ENCODE measurements around the gene NDUFS4.
"Not testable (repeated sequence)": the region's sequence is repeated elsewhere in the genome, so short reads cannot be mapped to it uniquely, and the experiment has no call there.

NDUFS4 gene

DNA sequence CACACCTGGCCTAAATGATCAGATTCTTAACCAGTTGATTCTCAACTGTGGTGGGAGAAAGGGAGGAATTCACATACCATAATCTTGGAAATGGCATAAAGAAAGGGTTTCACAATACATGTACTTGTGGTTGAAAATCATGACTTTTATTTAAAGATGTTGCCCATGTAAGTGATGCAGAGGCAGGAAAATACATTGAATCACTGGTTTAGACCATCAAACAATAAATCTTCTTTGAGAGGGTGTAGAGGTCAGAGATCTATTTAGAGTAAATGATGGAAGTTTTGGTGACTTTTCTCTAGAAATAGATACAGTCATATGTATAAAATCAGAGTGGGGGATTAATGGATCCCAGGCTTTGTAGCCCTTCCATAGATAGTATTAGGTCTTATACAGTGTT is 15.4 kb downstream of the NDUFS4 start:
- DNase-seq, result no peak

DNA sequence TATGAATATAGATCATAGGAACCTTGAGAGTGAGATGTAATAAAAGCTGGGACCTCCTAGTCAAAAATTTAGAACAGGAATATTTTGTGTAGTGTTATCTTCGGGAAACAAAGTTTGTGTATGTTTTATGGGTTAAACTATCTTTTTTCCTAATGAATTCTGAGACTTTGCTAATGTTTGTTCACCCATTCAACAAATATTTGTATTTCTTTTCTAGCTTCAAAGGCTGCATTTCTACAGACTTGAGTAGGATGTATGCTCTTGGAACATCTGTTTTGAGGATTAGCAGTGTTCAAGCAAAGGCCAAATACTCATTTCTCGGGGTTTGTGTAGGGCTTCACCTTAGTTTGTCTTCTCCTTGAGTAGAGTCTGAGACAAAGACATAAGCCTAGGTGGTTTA is 16.2 kb downstream of the NDUFS4 start:
- DNase-seq, result no peak

DNA sequence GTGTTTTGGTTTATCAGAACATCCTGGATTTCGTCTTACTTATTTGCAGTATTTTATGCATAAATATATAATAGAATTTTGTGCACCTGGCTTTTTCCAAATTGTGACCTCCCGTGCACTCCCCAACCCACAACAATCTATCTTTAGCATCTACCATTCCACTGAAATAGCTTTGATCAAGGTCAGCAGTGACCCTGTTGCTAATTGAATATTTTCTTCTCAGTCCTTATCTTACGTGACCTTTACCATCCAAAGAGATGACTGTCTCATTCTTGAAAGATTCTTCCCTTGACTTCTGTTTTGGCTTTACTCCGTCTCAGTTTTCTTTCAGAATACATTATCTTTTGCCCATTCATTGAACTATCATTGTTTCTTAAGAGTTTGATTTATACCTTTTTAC is 18.4 kb downstream of the NDUFS4 start:
- DNase-seq, result no peak

DNA sequence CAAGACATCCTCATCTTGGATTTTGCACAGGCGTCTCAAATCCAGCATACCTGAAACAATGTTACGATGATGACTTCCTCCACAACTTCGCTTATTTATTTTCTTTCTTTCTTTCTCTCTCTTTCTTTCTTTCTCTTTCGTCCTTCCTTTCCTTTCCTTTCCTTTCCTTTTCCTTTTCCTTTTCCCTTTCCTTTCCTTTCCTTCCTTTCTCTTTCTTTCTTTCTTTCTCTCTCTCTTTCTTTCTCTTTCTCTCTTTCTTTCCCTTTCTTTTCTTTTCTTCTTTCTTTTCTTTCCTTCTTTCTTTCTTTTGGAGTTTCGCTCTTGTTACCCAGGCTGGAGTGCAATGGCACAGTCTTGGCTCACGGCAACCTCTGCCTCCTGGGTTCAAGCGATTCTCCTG is 20.1 kb downstream of the NDUFS4 start:
- DNase-seq, result no peak

DNA sequence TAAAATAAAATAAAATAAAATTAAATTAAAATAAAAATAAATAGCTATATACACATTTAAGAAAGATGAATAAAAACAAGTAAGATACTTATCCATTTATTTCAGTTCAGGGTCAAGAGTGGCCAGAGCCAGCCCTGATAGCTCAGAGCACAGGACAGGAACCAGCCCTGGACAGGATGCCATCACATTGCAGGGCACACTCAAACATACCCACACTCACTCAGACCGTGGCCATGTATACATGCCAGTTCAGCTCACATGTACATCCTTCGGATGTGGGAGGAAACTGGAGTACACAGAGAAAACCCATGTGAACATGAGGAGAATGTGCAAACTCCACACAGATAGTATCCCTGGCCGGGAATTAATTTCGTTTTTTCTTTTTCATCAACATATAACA is 21.8 kb downstream of the NDUFS4 start:
- DNase-seq, result no peak

DNA sequence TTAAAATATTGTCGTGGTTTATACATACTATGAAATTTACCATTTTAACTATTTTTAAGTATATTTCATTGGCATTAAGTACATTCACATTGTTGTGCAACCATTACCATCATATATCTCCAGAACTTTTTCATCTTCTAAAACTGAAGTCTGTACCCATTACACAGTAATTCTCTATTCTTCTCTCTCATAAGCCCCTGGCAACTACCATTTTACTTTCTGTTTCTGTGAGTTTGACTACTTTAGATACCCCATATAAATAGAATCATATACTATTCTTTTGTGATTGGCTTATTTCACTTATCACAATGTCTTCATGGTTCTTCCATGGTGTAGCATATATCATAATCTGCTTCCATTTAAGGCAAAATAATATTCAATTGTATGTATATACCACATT is 30.3 kb downstream of the NDUFS4 start:
- no peak for DNase-seq

DNA sequence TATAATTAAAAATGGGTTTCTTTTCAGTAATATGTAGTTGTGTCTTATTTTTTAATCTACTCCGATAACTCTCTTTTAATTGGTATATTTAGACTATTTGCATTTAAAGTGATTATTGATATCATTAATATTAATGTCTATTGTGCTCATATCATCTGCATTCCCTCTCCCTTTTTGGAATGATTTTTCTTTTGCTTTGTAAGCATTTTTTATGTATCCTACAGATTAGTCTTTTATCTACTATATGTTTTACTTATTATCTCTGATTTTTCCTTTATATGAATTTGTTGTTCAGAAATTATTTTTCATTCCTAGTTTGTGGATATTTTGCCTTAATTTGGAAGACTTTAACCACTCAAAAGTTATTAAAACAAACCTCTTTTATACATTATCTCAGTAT is 34.0 kb downstream of the NDUFS4 start:
- DNase-seq, result no peak

DNA sequence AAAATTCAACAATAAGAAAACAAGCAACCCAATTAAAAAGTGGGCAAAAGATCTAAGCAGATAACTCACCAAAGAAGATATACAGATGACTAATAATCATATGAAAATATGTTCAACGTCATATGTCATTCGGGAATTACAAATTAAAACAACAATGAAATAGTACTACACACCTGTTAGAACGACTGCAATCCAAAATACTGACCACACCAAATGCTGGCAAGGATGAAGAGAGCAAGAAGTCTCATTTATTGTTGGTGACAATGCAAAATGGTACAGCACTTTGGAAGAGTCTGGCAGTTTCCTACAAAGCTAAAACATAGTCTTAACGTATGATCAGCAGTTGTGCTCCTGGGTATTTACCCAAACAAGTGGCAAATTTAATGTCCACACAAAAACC is 37.5 kb downstream of the NDUFS4 start:
- no peak for DNase-seq

DNA sequence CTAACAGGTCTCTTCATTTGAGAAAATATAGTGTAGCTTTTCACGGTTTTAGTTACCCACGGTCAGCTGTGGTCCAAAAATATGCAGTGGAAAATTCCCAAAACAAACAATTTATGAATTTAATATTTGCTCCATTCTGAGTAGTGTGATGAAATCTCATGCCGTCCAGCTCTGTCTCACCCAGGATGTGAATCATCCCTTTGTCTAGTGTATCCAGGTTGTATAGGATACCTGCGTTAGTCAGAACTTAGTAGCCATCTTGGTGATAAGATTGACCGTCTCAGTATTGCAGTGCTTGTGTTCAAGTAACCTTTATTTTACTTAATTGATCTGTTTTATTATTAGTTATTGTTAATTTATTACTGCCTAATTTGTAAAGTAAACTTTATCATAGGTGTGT is 41.1 kb downstream of the NDUFS4 start:
- no peak for DNase-seq

DNA sequence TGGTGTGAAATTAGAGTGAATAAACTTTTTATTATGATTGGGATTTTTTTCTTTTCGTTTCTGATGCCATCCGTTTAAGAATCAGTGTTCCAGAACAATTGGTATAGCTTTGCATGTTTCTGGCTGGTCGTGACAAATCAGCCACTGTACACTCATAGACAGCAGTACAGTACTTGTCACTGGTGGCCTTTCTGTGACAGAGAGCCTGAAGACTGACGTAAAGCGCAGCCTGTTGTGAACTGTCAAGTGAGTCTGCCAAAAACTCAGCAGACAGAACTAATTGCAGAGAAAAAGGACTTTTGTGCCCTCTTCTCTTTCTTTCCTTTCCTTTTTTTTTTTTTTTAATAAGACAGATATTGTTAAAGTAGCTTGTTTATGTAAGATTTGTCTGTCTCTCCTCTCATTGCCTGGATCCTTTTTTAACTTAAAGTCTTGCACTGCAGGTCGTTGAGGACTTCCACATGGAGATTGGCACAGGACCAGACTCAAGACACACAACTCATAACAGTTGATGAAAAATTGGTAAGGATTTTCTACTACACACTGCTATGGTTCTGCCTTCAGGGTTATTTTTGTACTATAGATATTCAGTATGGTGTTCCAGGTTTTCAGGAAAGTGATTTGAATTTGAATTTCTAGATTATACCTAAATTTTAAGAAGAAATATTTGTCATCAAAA is 42.7 kb downstream of the NDUFS4 start:
- DNase-seq, result no peak

DNA sequence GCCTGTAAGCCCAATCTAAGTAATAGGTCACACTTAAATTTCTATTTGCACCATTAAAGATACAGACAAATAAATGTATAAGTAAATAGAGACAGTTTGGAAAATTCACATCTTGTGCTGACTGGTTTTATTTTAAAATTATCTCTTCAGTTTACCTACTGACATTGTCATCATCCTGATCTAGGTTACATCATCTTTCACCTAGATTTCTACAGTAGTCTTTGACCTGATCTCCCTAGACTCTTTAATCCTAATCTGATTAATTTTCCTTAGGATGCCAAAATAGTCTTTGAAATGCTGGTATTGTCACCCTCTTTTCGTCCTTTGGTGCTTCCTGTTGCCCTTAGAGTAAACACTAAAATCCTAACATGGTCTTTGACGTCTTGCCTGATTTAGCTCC is 43.9 kb downstream of the NDUFS4 start:
- DNase-seq, result no peak

DNA sequence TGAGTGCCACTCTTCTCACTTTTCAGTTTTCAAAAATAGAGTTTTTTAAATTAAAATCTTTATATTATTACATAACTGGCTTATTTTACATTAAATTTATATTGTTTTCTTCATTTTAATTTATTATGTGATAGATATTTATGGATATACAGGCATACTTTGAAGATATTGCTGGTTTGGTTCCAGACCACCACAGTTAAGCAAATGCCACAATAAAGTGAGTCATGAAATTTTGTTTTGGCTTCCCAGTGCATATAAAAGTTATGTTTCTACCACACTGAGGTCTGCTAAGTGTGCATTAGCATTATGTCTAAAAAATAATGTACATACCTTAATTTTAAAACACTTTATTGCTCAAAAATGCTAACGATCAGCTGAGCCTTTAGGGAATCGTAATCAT is 47.4 kb downstream of the NDUFS4 start:
- no peak for DNase-seq

DNA sequence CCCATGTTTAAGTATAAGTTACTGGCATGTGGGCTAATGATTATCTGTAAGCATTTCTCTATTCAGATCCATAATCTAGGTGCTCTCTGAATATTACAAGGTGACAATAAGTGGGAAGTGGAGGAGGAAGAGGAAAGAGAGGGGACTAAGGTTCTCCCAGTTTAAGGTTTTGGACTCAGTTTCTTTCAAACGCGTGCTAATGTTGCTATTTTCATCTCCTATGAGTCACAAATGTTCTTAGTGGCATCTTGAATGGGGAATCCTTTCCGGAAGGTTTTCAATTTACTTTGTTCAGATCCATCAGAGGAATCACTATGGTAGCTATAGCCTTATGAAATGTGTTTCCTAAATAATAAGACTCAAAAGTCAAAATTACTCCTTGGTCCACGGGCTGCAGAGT is 48.5 kb downstream of the NDUFS4 start:
- not testable (repeated sequence) for DNase-seq

DNA sequence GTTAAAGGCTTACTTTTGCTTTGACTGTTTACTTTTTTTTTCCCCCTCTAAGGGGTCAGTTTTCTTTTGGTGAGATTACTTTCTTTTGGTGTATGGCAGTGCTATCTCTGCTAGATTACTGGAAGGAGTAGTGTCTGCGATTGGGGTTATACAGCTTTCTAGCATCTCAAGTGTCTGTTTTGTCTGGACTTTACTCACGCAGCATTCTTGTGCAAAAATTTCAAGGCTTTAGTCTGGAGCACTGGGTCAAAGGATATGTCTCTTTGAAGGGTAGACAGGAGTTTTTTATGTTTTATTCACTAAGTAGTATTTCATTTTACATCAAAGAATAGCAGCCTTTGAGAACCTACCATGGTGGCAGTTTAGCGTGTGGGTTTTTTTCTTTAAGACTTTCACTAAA is 52.6 kb downstream of the NDUFS4 start:
- no peak for DNase-seq

DNA sequence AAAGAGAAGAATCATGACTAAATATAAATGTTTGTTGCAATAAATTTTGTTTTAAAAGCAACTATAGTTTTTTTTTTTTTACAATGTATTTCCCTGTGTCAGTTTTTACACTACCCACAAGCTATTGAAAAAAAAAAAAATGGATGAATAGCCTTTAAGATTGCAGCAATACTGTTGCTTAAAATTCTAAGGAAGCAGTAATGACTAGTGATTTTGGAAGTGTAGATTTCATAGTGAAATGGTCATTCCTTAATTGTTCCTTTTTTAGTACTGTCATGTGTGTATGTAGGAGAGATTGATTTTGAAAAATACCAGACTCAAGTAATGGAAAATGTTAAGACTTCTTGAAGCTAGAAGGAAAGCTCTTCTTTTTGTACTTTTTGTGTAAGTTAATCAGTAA is 53.1 kb downstream of the NDUFS4 start:
- no peak for DNase-seq

DNA sequence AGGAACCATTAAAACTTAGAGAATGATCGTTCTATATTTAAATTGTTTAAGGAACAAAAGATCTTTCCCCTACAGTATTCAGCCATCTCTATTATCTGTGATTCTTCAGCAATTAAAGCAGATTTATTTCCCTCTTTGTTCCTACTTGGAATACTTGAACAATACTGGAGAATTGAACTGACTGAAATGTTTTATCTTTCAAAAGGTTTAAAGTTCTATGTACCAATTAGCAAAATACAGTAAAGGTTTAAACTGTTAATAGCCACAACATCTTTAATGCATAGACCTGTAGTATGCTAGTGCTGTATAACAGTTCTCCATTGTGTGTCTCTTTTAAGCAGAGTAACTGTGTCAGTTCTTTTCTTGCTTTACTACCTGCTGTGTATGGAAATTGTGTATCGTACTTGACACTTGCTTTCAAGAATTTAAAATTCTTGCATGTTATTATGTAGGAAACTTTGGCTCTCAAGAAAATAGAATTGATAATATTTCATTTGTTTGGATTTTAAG is 54.0 kb downstream of the NDUFS4 start:
- no peak for DNase-seq

DNA sequence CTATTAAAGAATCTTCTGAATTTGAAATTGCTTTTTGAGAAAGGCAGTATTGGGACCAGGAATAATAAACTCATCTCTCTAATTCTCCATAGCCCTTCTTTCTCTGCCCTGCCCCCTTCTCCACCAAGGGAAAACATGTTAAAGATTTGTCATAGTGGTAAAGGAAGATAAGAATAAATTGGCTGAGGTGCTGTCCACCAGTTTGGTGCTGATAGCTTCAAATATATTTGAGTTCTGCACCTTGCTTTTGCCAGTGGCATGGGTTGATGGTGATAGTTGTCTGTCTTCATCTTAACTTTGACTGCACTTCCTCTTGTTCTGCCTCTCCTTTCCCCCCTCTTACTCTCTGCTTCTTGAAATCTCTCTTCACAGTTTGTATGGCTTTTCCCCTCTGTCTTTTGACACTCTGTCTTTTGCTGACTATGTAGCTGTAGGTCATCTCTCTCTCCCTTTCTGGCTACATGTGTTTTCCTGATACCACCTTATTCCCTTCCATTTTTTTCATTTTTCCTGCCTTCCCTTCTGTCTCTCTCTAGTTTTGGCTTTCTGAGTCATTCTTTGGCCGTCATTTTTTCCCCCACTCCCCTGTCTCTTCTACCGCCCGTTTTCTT is 56.6 kb downstream of the NDUFS4 start:
- no peak for DNase-seq

DNA sequence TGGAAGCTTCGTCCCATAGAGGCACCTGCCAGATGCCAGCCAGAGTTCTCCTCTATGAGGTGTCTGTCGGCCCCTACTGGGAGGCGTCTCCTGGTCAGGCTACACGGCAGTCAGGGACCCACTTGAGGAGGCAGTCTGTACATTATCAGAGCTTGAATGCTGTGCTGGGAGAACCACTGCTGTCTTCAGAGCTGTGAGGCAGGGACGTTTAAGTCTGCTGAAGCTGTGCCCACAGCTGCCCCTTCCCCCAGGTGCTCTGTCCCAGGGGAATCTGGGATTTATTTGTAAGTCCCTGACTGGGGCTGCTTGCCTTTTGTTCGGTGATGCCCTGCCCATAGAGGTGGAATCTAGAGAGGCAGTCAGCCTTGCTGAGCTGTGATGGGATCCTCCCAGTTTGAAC is 70.8 kb downstream of the NDUFS4 start:
- DNase-seq, result no peak

DNA sequence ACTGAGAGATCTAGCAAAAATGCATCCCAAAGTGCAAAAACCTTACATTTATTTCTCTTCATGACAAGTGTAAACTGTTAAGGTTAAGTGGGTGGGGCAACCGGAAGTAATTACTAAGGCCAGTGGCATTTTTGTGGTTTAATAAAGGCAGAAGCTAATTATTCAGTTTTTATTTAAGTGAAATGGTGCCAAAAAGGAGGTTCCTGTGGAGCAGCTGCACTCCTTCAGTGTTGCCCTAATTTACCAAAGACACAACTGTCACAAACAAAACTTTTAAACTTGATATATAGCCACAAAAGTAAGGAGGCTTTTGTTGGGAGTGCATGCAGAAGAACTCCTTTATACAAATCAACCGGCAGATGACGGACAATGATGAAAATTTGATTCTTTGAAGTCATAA is 81.6 kb downstream of the NDUFS4 start:
- DNase-seq, result no peak

DNA sequence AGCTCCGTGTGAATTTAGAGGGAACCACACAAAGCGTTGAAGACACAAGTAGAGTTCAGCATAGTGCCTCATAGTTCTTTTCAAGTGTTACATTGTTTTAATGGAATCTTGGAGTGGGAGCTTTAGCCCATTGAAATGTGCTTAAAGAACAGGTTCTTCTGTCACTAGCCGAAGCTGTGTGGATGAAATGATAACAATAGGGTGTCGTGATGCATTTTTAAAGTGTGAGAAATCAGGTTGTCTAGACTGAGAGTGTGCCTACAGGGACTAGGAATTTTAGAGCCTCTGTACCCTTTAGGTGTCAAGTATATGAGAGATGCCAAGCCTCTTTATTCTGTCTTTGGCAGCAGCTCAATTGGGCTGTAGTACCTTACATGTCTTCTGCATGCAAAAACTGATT is 83.0 kb downstream of the NDUFS4 start:
- no peak for DNase-seq

DNA sequence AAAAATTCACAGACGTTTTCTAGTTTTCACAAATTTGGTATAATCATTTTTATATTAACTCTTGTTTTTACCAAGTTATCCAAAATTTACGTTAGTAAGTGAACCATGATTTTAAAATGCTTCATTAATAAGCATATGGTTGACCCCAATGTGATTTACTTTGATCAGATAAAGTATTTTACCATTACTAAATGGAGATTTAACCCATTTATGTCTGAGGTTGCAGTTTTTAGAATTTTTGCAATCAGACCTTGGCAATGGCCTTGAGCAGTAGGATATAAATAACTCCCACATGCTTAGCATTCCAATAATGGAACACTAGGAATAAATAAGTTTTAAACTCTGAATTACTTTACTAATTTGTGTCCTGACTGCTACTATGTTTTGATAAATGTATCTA is 84.6 kb downstream of the NDUFS4 start:
- no peak for DNase-seq

DNA sequence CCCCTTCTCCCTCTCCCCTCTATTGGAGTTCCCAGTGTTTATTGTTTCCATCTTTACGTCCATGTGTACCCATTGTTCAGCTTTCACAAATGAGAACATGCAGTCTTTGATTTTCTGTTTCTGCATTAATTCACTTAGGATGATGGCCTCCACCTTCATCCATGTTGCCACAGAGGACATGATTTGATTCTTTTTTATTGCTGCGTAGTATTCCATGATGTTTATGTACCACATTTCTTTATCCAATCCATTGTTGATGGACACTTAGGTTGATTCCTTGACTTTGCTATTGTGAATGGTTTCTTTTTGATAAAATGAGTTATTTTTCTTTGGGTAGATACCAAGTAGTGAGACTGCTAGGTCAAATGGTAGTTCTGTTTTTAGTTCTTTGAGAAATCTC is 88.9 kb downstream of the NDUFS4 start:
- DNase-seq, result no peak

DNA sequence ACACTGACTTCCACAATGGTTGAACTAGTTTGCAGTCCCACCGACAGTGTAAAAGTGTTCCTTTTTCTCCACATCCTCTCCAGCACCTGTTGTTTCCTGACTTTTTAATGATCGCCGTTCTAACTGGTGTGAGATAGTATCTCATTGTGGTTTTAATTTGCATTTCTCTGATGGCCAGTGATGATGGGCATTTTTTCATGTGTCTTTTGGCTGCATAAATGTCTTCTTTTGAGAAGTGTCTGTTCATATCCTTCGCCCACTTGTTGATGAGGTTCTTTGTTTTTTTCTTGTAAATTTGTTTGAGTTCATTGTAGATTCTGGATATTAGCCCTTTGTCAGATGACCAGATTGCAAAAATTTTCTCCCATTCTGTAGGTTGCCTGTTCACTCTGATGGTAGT is 100.1 kb downstream of the NDUFS4 start:
- not testable (repeated sequence) for DNase-seq

DNA sequence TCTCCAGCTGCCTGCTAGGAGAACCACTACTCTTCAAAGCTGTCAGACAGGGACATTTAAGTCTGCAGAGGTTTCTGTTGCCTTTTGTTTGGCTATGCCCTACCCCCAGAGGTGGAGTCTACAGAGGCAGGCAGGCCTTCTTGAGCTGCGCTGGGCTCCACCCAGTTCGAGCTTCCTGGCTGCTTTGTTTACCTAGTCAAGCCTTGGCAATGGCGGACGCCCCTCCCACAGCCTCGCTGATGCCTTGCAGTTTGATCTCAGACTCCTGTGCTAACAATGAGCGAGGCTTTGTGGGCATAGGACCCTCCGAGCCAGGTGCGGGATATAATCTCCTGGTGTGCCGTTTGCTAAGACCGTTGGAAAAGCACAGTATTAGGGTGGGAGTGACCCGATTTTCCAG is 104.9 kb downstream of the NDUFS4 start:
- DNase-seq, result not testable (repeated sequence)

DNA sequence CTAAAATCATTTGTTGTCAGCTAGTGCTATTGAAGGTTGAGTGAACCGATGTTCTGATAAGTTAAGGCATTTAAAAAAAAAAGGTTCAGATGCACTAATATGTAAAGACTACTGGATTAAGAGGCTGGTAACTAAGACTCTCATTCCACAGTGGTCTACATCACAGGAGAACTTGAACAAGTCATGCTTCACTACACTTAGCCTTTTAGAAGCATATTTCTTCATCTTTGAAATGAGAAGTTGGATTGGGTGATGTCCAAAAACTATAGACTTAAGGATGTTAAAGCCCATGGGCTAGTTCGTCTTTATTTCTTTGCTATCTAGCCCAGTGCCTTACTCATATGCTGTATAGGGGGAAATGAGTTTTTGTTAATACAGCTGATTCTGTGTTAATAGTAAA is 107.2 kb downstream of the NDUFS4 start:
- DNase-seq, result no peak
